HG02571 (cell line): ENCODE measurements around the gene OR7A10.
"Not testable (repeated sequence)": the region's sequence is repeated elsewhere in the genome, so short reads cannot be mapped to it uniquely, and the experiment has no call there.

Experiments
- ATAC-seq: cut with Tn5 transposase; IDR thresholded peaks from one replicate; pipeline ENCODE4 v1.9.1; 2021; ENCODE audit warnings: mild to moderate bottlenecking, moderate library complexity; ENCODE audit not compliant: unreplicated experiment

Gene OR7A10

DNA sequence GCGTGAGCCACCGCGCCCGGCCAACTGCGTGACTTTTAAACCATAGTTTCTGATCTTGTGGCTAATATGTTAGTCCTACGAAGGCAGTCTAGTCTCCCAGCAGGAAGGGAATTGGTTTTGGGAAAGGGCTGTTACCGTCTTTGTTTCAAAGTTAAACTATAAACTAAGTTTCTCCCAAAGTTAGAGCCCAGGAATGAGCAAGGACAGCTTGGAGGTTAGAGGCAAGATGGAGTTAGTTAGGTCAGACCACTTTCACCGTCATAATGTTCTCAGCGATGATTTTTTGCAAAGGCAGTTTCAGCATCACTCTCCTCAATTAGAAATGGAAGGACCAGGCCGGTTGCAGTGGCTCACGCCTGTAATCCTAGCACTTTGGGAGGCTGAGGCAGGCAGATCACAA lies 52.7 kb downstream of the OR7A10 start:
- no peak for ATAC-seq

DNA sequence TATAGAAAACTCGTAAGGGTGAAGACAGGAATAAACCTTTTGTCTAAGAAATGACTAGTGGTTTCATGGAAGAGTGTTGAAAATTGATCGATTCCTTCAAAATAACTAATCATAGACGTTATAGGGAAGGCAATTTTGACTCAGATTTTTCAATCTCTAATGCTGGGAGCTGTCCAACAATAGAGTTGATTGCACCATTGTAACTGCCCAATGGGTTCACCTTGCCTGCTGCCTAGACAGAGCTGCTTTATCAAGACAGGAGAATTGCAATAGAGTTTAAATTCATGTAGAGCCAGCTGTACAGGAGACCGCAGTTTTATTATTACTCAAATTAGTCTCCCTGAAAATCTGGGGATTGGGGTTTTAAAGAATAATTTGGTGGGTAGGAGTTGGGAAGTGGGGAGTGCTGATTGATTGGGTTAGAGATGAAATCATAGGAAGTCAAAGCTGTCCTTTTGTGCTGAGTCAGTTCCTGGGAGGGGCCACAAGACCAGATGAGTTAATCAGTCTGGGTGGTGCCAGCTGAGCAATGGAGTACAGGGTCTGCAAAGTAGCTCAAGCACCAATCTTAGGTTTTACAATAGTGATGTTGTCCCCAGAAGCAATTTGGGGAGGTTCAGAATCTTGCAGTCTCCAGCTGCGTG lies 53.5 kb downstream of the OR7A10 start:
- no peak for ATAC-seq

DNA sequence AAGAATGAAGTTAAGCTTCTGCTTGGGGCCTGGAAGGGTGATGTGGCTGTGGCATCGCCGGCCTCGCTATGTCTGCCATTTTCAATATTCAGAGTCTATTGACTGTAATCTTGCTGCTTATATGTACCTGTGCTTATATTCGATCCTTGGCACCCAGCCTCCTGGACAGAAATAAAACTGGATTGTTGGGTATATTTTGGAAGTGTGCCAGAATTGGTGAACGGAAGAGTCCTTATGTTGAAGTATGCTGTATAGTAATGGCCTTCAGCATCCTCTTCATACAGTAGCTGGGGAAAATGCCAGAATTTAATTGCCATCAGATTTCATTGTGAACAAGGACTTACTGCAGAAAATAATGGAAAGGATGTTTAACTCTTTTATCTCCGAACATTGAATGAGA lies 56.5 kb downstream of the OR7A10 start:
- not testable (repeated sequence) for ATAC-seq
